ENCODE measurements around the gene ACHE. TPM values are rescaled to one million over a fixed set of nuclear protein-coding genes. Genes with fewer than 3 reads are reported as not detected.

The ACHE gene
- total and polyA plus RNA-seq, 7 experiments from 2014 or later = 0.11 to 0.32 (median 0.22) TPM; not detected in 4

DNA sequence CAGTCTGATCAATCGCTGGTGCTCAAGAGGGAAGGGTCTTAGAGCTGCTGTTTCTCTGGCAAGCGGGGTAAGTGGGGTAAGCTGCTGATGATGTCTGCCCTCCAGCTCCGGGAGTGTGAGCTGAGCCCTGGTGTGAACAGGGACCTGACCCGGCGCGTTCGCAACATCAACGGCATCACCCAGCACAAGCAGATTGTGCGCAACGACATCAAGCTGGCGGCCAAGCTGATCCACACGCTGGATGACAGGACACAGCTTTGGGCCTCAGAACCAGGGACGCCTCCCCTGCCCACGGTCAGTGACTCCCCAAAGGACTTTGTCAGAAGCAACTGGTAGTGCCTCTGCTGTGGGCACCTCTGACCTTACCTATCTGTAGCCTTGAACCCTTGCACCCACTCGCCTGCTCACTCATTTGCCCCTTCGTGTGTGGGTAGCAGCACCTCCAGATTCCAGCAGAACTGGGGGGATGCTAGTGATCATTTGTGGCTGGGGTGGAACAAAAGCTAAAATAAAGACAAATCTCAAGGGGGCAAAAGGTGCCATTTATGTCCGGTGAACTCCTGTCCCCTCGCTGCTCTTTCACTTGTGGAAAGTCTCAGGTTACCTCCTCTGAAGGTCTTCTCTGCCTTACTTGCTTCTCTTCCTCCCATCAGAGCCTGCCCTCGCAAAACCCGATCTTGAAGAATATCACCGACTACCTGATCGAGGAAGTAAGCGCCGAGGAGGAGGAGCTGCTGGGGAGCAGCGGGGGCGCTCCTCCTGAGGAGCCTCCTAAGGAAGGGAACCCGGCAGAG lies 9.3 kb downstream of the ACHE start:
- DNase-seq (no peak), ATAC-seq (no peak)
- Histone ChIP-seq H3K4me3 (ENCODE audit: low read length) (no peak overlapping the region), H3K27me3 (ENCODE audit: control insufficient read depth in 2 of 2, insufficient read depth in 2 of 2, low read length in 2 of 2) (no peaks in the 10 kb centered on the region), H3K27ac (ENCODE audit: low read depth, low read length) (peak overlapping the region; percentile 88), H3K9me3 (ENCODE audit: control insufficient read depth in 2 of 3, low read length in 3 of 3) (no peaks in the 10 kb centered on the region), H3K36me3 (ENCODE audit: control insufficient read depth in 2 of 3, insufficient read depth in 3 of 3, low read length in 3 of 3) (peaks cover 28 to 61% (median 29%) of the 10 kb centered on the region in 3 experiments), H3K4me1 (ENCODE audit: control insufficient read depth in 2 of 2, insufficient read depth in 2 of 2, low read length in 2 of 2) (peaks cover 31 to 48% of the 10 kb centered on the region in 2 donors)
- POLR2A ChIA-PET = interaction anchor here (1.0 to 7.3 kb wide), 3 partner anchors 10 to 967 kb away, joined by 3 to 161 read pairs (median 4); partner anchors contain the start of genes SRRT and TRIM4
- Mint-ChIP-seq H3K36me3 (peaks cover 22 to 62% (median 41%) of the 10 kb centered on the region in 5 donors), H3K9me3 (peaks cover 0 to 2% (median 0%) of the 10 kb centered on the region in 11 donors), H3K27ac (peak overlapping the region; percentile 90 to 98 (median 94)), H3K4me3 (peak overlapping the region in 9 of 10 donors; percentile 30 to 89 (median 72)), H3K4me1 (peaks cover 28 to 50% (median 43%) of the 10 kb centered on the region in 7 donors), H3K27me3 (peaks cover under 1 to 11% (median 2%) of the 10 kb centered on the region in 5 donors)
- intact Hi-C loops (cut with micrococcal nuclease) = loop anchor here (5.0 kb wide), 3 partner anchors 131 to 281 kb away; partner anchors contain the start of genes MOSPD3 (in 1 of the 2) and VGF (in 1 of the 2)
- CTCF ChIA-PET = interaction anchor here (0.9 to 1.7 kb wide), 2 partner anchors 11 to 182 kb away, joined by 3 to 6 read pairs; partner anchors contain the start of gene SRRT

DNA sequence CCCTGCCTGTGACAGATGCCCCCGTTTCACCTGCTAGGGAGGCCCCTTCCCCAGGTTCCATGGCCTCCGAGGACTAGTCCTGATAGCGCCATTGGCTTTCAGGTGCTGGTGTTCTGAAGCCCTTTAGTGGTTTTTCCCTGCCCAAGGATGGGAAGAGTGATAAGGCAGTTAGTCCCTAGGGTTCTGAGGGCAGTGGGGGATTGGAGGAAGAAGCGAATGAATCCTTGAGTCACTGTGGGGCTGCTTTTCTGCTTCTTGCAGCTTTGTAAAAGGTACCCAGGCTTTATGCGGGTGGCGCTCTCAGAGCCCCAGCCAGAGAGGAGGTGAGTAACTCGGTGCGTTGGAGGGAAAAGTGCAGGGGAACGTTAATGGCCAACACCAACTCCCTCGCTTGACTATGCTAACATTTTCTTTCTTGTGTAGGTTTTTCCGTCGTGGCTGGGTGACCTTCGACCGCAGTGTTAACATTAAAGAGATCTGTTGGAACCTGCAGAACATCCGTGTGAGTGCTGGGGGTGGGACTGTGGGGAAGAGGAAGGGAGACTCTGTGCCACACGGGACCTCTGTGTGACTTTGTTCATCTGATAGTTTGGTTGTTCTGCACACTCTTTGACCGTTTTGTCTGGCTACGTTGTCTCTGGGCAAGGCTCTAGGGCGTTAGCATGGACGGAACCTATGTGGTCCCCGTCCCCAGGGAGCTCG lies 10.1 kb downstream of the ACHE start:
- ChIA-PET CTCF (interaction anchor here (0.9 kb wide), 1 partner anchor 181 kb away, joined by 3 read pairs; no protein-coding TSS in a partner anchor), POLR2A (interaction anchor here (0.6 to 7.3 kb wide), 2 partner anchors 9 to 200 kb away, joined by 3 to 161 read pairs; partner anchors contain the start of genes SRRT and TRIM56)
- no peak overlapping the region for H3K4me3 ChIP-seq (ENCODE audit: low read length)
- no peak for DNase-seq
- H3K27me3 ChIP-seq (ENCODE audit: control insufficient read depth in 2 of 2, insufficient read depth in 2 of 2, low read length in 2 of 2) = no peaks in the 10 kb centered on the region
- H3K9me3 ChIP-seq (ENCODE audit: control insufficient read depth in 2 of 3, low read length in 3 of 3) = no peaks in the 10 kb centered on the region
- peaks cover 0 to 5% (median 0%) of the 10 kb centered on the region in 5 donors for H3K27me3 Mint-ChIP-seq
- peaks cover 27 to 50% (median 39%) of the 10 kb centered on the region in 7 donors for H3K4me1 Mint-ChIP-seq
- peak overlapping the region in 2 of 10 donors; percentile 12 to 56 for H3K4me3 Mint-ChIP-seq
- H3K27ac Mint-ChIP-seq = peak overlapping the region in 8 of 9 donors; percentile 53 to 95 (median 66)
- peaks cover 29 to 45% of the 10 kb centered on the region in 2 donors for H3K4me1 ChIP-seq (ENCODE audit: control insufficient read depth in 2 of 2, insufficient read depth in 2 of 2, low read length in 2 of 2)
- H3K36me3 ChIP-seq (ENCODE audit: control insufficient read depth in 2 of 3, insufficient read depth in 3 of 3, low read length in 3 of 3) = peaks cover 29 to 65% (median 30%) of the 10 kb centered on the region in 3 experiments
- no peak overlapping the region for H3K27ac ChIP-seq (ENCODE audit: low read depth, low read length)
- intact Hi-C loops (cut with micrococcal nuclease) = loop anchor here (5.0 kb wide), 3 partner anchors 132 to 282 kb away; partner anchors contain the start of genes MOSPD3 (in 1 of the 2) and VGF (in 1 of the 2)
- peaks cover 0 to 2% (median 0%) of the 10 kb centered on the region in 11 donors for H3K9me3 Mint-ChIP-seq
- H3K36me3 Mint-ChIP-seq = peaks cover 22 to 67% (median 41%) of the 10 kb centered on the region in 5 donors
- ATAC-seq = no peak

- Mint-ChIP-seq H3K36me3 (peaks cover 22 to 71% (median 44%) of the 10 kb centered on the region in 5 donors), H3K4me3 (no peak overlapping the region), H3K9me3 (peaks cover 0 to 2% (median 0%) of the 10 kb centered on the region in 11 donors), H3K27me3 (no peaks in the 10 kb centered on the region), H3K27ac (peak overlapping the region in 7 of 9 donors; percentile 6 to 82 (median 54)), H3K4me1 (peaks cover 27 to 51% (median 39%) of the 10 kb centered on the region in 7 donors)
- Histone ChIP-seq H3K4me3 (ENCODE audit: low read length) (no peak overlapping the region), H3K27me3 (ENCODE audit: control insufficient read depth in 2 of 2, insufficient read depth in 2 of 2, low read length in 2 of 2) (no peaks in the 10 kb centered on the region), H3K9me3 (ENCODE audit: control insufficient read depth in 2 of 3, low read length in 3 of 3) (no peaks in the 10 kb centered on the region), H3K27ac (ENCODE audit: low read depth, low read length) (no peak overlapping the region), H3K4me1 (ENCODE audit: control insufficient read depth in 2 of 2, insufficient read depth in 2 of 2, low read length in 2 of 2) (peaks cover 24 to 44% of the 10 kb centered on the region in 2 donors), H3K36me3 (ENCODE audit: control insufficient read depth in 2 of 3, insufficient read depth in 3 of 3, low read length in 3 of 3) (peaks cover 29 to 69% (median 30%) of the 10 kb centered on the region in 3 experiments)
- DNase-seq (no peak), ATAC-seq (peak; percentile 11)
- intact Hi-C loops (cut with micrococcal nuclease) = loop anchor here (5.0 kb wide), 3 partner anchors 132 to 282 kb away; partner anchors contain the start of genes MOSPD3 (in 1 of the 2) and VGF (in 1 of the 2)
- ChIA-PET CTCF (no interaction called here), POLR2A (interaction anchor here (0.6 to 7.3 kb wide), 2 partner anchors 8 to 201 kb away, joined by 3 to 161 read pairs; partner anchors contain the start of genes SRRT and TRIM56)
Observed at GRCh38 chr7:100884736-100885439, 10.8 kb downstream of the ACHE start.

DNA sequence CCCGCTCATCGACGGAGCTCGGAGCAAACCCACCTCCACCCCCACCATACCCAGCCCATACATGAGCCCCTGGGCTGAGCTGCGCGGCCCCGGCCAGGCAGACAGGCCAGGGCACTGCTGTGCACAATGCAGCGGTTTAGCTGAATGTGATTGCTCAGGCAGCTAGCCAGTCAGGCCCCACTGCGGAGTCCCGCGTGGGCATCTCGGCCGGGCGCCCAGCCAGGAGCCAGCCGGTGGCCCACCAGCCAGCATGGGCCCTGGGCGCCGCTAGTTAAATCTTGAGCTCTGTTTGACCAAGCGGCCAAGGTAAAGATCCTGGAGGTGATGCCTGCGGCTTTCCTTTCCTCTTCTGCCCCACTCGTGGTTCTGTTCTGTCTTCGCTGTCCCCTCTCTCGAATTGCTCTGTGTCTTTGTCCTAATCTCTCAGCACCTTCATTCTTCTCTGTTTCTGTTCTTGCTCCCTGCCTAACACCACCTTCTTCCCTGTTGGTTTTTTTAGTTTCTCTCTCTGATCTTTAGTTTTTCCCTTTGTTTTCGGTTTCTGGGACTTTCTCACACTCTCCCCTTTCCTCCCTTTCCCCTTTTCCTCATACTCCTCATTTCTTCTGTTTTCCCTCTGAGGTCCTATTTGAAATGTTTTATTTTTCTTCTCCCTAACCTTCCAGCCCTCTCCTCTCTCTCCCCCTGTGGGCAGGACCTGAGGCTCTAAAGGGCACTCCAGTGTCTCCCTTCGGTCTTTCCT lies 12.7 kb downstream of the ACHE start:
- peaks cover 13 to 38% of the 10 kb centered on the region in 2 donors for H3K4me1 ChIP-seq (ENCODE audit: control insufficient read depth in 2 of 2, insufficient read depth in 2 of 2, low read length in 2 of 2)
- no peak overlapping the region for H3K27ac ChIP-seq (ENCODE audit: low read depth, low read length)
- peaks cover 35 to 62% (median 50%) of the 10 kb centered on the region in 7 donors for H3K4me1 Mint-ChIP-seq

DNA sequence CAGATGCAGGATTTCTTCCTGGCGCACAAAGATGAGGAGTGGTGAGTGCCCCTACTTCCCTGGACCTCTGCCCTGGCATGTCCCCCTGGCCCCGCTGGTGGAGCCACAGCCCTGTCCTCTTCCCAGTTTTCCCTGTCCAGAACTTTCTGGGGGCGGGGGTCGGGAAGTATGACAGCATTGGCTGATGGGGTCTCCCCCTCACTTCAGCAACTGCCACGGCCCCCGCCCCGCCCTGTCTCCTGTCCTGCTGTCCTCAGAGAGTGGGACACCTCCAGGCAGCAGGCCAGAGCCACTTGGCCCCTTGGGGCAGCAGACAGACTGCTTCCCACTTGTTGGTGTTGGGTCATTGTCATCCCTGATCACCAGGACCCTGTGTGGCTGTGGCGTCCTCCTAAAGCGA lies 13.5 kb downstream of the ACHE start:
- Mint-ChIP-seq H3K4me1 (peaks cover 28 to 60% (median 47%) of the 10 kb centered on the region in 7 donors), H3K36me3 (peaks cover 21 to 78% (median 39%) of the 10 kb centered on the region in 5 donors), H3K9me3 (peaks cover 0 to 1% (median 0%) of the 10 kb centered on the region in 11 donors), H3K27ac (no peak overlapping the region), H3K4me3 (no peak overlapping the region), H3K27me3 (no peaks in the 10 kb centered on the region)
- CTCF ChIA-PET = no interaction called here
- DNase-seq (no peak), ATAC-seq (no peak)
- H3K27ac ChIP-seq (ENCODE audit: low read depth, low read length) = no peak overlapping the region
- H3K36me3 ChIP-seq (ENCODE audit: control insufficient read depth in 2 of 3, insufficient read depth in 3 of 3, low read length in 3 of 3) = peaks cover 29 to 76% (median 32%) of the 10 kb centered on the region in 3 experiments
- POLR2A ChIA-PET = interaction anchor here (0.6 kb wide), 1 partner anchor 199 kb away, joined by 3 read pairs; no protein-coding TSS in a partner anchor
- no peaks in the 10 kb centered on the region for H3K27me3 ChIP-seq (ENCODE audit: control insufficient read depth in 2 of 2, insufficient read depth in 2 of 2, low read length in 2 of 2)
- H3K9me3 ChIP-seq (ENCODE audit: control insufficient read depth in 2 of 3, low read length in 3 of 3) = no peaks in the 10 kb centered on the region
- no peak overlapping the region for H3K4me3 ChIP-seq (ENCODE audit: low read length)
- intact Hi-C loops (cut with micrococcal nuclease) = no loop called here
- H3K4me1 ChIP-seq (ENCODE audit: control insufficient read depth in 2 of 2, insufficient read depth in 2 of 2, low read length in 2 of 2) = peaks cover 6 to 36% of the 10 kb centered on the region in 2 donors

More for the DNA sequence above, 12.7 kb downstream of the ACHE start:
- H3K27me3 ChIP-seq (ENCODE audit: control insufficient read depth in 2 of 2, insufficient read depth in 2 of 2, low read length in 2 of 2) = no peaks in the 10 kb centered on the region
- H3K9me3 ChIP-seq (ENCODE audit: control insufficient read depth in 2 of 3, low read length in 3 of 3) = no peaks in the 10 kb centered on the region
- H3K36me3 ChIP-seq (ENCODE audit: control insufficient read depth in 2 of 3, insufficient read depth in 3 of 3, low read length in 3 of 3) = peaks cover 29 to 75% (median 33%) of the 10 kb centered on the region in 3 experiments
- DNase-seq = no peak
- Mint-ChIP-seq H3K27ac (peak overlapping the region in 3 of 9 donors; percentile 43 to 89 (median 71)), H3K4me3 (no peak overlapping the region), H3K9me3 (peaks cover 0 to 2% (median 0%) of the 10 kb centered on the region in 11 donors), H3K27me3 (no peaks in the 10 kb centered on the region), H3K36me3 (peaks cover 22 to 84% (median 46%) of the 10 kb centered on the region in 5 donors)
- POLR2A ChIA-PET = interaction anchor here (7.3 kb wide), 1 partner anchor 6 kb away, joined by 161 read pairs; the partner anchor contains the start of gene SRRT
- no peak overlapping the region for H3K4me3 ChIP-seq (ENCODE audit: low read length)
- intact Hi-C loops (cut with micrococcal nuclease) = no loop called here
- CTCF ChIA-PET = no interaction called here
- no peak for ATAC-seq
